Measurements from ENCODE around the gene CARMIL1. TPM values are rescaled to one million over a fixed set of nuclear protein-coding genes. Genes with fewer than 3 reads are reported as not detected.
A peak's percentile ranks its signal among the peaks of the same experiment; 100 is the strongest.

CARMIL1 gene
- total RNA-seq, 1 donor from 2014 or later = 30.4 TPM

GRCh38 chr6:25558155-25558817, 279.1 kb downstream of the CARMIL1 start:
- Histone ChIP-seq H3K27me3 (ENCODE audit: low read depth) (no peaks in the 10 kb centered on the region), H3K36me3 (peaks cover 5% of the 10 kb centered on the region), H3K4me3 (no peak overlapping the region), H3K9me3 (no peaks in the 10 kb centered on the region), H3K27ac (no peak overlapping the region), H3K4me1 (no peaks in the 10 kb centered on the region)
- ATAC-seq = no peak
- DNase-seq = no peak
- intact Hi-C loops (cut with DNase I) = no loop called here
- TF ChIP-seq CTCF (IDR thresholded peaks at IDR 0.05) = no peak

- no peak for ATAC-seq
- H3K4me1 ChIP-seq = no peaks in the 10 kb centered on the region
- intact Hi-C loops (cut with DNase I) = no loop called here
- TF ChIP-seq CTCF (IDR thresholded peaks at IDR 0.05) = no peak
- no peak overlapping the region for H3K27ac ChIP-seq
- peaks cover 8% of the 10 kb centered on the region for H3K36me3 ChIP-seq
- no peaks in the 10 kb centered on the region for H3K9me3 ChIP-seq
- H3K4me3 ChIP-seq = no peak overlapping the region
- H3K27me3 ChIP-seq (ENCODE audit: low read depth) = no peaks in the 10 kb centered on the region
- no peak for DNase-seq
These were observed 281.7 kb downstream of the CARMIL1 start for GRCh38 chr6:25560865-25561264.

GRCh38 chr6:25564943-25565342, 285.8 kb downstream of the CARMIL1 start:
- ATAC-seq (peak in 1 of 2 donors; percentile 37), DNase-seq (no peak)
- H3K4me3 ChIP-seq = no peak overlapping the region
- H3K27ac ChIP-seq = no peak overlapping the region
- intact Hi-C loops (cut with DNase I) = no loop called here
- H3K4me1 ChIP-seq = no peaks in the 10 kb centered on the region
- H3K27me3 ChIP-seq (ENCODE audit: low read depth) = no peaks in the 10 kb centered on the region
- peaks cover 3% of the 10 kb centered on the region for H3K36me3 ChIP-seq
- no peak for TF ChIP-seq CTCF (IDR thresholded peaks at IDR 0.05)
- H3K9me3 ChIP-seq = no peaks in the 10 kb centered on the region

GRCh38 chr6:25570578-25570977, 291.4 kb downstream of the CARMIL1 start:
- Histone ChIP-seq H3K36me3 (no peaks in the 10 kb centered on the region), H3K27ac (no peak overlapping the region), H3K4me1 (no peaks in the 10 kb centered on the region), H3K4me3 (no peak overlapping the region), H3K27me3 (ENCODE audit: low read depth) (no peaks in the 10 kb centered on the region), H3K9me3 (no peaks in the 10 kb centered on the region)
- intact Hi-C loops (cut with DNase I) = no loop called here
- DNase-seq = no peak
- no peak for ATAC-seq
- TF ChIP-seq CTCF (IDR thresholded peaks at IDR 0.05) = no peak

GRCh38 chr6:25576919-25577318, 297.7 kb downstream of the CARMIL1 start:
- intact Hi-C loops (cut with DNase I) = no loop called here
- Histone ChIP-seq H3K4me3 (no peak overlapping the region), H3K4me1 (no peaks in the 10 kb centered on the region), H3K9me3 (no peaks in the 10 kb centered on the region), H3K36me3 (peaks cover 12% of the 10 kb centered on the region), H3K27ac (no peak overlapping the region), H3K27me3 (ENCODE audit: low read depth) (no peaks in the 10 kb centered on the region)
- no peak for DNase-seq
- no peak for ATAC-seq
- TF ChIP-seq CTCF (IDR thresholded peaks at IDR 0.05) = no peak

Measured in lower lobe of right lung (tissue), 2 donors.